SJSA1 (cell line): ENCODE measurements around the gene TAP1. TPM values are rescaled to one million over a fixed set of nuclear protein-coding genes. Genes with fewer than 3 reads are reported as not detected.
A peak's percentile ranks its signal among the peaks of the same experiment; 100 is the strongest.

Source experiments
- DNase-seq, 2 experiments: peaks; one replicate each; pipeline ENCODE4 v3.0.0-alpha.2; 2015 to 2020; ENCODE audit warnings: low spot score in 2 of 2, low read depth in 1 of 2
- H3K27ac ChIP-seq: fragments of 250-450 bp; sonication (Bioruptor Pico); 2 replicates; pipeline ENCODE4 v1.5.1; 2020; ENCODE audit warnings: mild to moderate bottlenecking, moderate library complexity
- H3K27me3 ChIP-seq: fragments of 250-450 bp; sonication (Bioruptor Pico); replicated peaks from 2 replicates; pipeline ENCODE4 v1.5.1; 2020; ENCODE audit warnings: mild to moderate bottlenecking, moderate library complexity
- H3K36me3 ChIP-seq: fragments of 250-450 bp; sonication (Bioruptor Pico); 2 replicates; pipeline ENCODE4 v1.5.1; 2020; ENCODE audit warnings: mild to moderate bottlenecking
- H3K4me1 ChIP-seq: fragments of 250-450 bp; sonication (Bioruptor Pico); replicated peaks from 2 replicates; pipeline ENCODE4 v1.6.1; 2021; ENCODE audit warnings: mild to moderate bottlenecking
- H3K4me3 ChIP-seq: fragments of 250-450 bp; sonication (Bioruptor Pico); 2 replicates; pipeline ENCODE4 v1.5.1; 2020; ENCODE audit warnings: mild to moderate bottlenecking
- H3K9me3 ChIP-seq: fragments of 250-450 bp; sonication (Bioruptor Pico); replicated peaks from 2 replicates; pipeline ENCODE4 v1.5.1; 2020; ENCODE audit warnings: mild to moderate bottlenecking
- total RNA-seq: library from RNA; depleted of rRNA; stranded (reverse); fragments of >200 nt; shearing (Covaris generic); gene quantifications from 2 replicates; pipeline ENCODE4 v1.2.3, GENCODE V29; 2014

The TAP1 gene
- total RNA-seq, 1 experiment from 2014 or later = 106 TPM

GRCh38 chr6:32842021-32842650 lies 11.4 kb downstream of the TAP1 start:
- Histone ChIP-seq H3K36me3 (peaks cover 67% of the 10 kb centered on the region), H3K9me3 (no peaks in the 10 kb centered on the region), H3K4me3 (no peak overlapping the region), H3K27me3 (no peaks in the 10 kb centered on the region), H3K4me1 (peaks cover 29% of the 10 kb centered on the region), H3K27ac (no peak overlapping the region)
- DNase-seq = no peak

- no peak overlapping the region for H3K4me3 ChIP-seq
- H3K9me3 ChIP-seq = no peaks in the 10 kb centered on the region
- no peak overlapping the region for H3K27ac ChIP-seq
- no peak for DNase-seq
- peaks cover 32% of the 10 kb centered on the region for H3K4me1 ChIP-seq
- H3K27me3 ChIP-seq = no peaks in the 10 kb centered on the region
- peaks cover 67% of the 10 kb centered on the region for H3K36me3 ChIP-seq
Measured at GRCh38 chr6:32840604-32841246, 12.8 kb downstream of the TAP1 start.

DNA sequence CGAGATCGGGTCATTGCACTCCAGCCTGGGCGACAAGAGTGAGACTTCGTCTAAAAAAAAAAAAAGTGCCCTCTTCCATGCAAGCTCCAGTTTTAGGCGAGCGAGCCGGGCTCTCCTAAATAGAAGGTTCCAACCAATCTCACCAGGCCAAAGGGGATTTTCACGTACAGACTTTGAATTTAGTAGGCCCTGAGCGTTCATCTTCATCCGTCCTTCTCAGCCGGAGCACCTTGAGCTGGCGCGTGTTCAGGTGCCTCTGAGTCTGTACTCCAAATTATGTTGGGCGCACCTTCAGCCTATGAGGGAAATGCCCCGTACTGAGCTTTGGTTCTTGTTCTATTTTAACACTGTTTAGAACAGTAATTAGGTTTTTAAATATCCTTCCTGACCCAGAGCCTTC lies 14.1 kb downstream of the TAP1 start:
- H3K36me3 ChIP-seq = peaks cover 69% of the 10 kb centered on the region
- H3K4me1 ChIP-seq = peaks cover 21% of the 10 kb centered on the region
- no peaks in the 10 kb centered on the region for H3K27me3 ChIP-seq
- H3K27ac ChIP-seq = no peak overlapping the region
- H3K4me3 ChIP-seq = no peak overlapping the region
- no peaks in the 10 kb centered on the region for H3K9me3 ChIP-seq
- no peak for DNase-seq

DNA sequence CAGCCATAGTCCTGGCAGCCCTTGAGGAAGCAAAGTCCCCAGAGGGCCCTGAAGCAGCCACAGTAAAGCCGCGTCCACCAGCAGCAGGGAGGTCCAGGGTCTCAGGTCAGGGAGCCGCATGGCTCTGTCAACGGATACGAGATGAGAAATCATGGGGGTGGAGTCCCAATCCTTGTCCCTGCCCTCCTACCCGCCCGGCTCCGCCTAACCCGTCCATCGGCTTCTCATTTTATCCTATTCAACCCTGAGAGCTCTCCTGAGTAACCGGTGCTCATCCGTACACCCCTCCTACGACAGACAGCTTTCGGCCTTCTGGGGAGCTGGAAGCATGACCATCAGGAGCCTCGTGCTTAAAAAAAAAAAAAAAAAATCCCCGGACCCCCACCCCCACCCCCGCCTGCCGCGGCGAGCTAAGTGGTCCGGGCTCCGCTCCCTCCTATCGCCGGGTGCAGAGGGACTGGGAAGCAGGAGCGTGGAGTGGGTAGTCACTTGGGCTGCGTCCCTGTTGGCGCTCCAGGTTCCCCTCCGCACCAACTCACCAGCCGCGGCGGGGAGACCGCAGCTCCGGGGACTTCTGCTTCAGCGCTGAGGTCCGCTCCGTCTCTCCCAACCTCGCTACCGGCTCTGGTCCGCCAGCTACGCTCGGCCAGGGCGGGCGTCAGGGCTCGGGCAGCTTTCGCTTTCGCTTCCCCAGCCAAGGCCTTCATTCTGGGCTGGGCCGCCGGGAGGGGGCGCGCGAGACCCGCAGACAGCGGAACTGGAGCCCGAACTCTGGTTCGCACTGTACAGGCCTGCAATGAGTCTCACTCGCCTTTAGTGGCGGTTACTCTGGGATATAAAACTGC lies 15.2 kb downstream of the TAP1 start, which contains the start of gene TAP2:
TAP2 (minus strand) TSS at position 626 of the 845 bp plus-strand sequence; CDS start at position 120, 506 bp downstream.
- peaks cover 72% of the 10 kb centered on the region for H3K36me3 ChIP-seq
- peak within 1 kb of the TSS; percentile 71 for H3K27ac ChIP-seq
- H3K9me3 ChIP-seq = no peaks in the 10 kb centered on the region
- peak within 1 kb of the TSS; percentile 68 for H3K4me3 ChIP-seq
- peaks cover 21% of the 10 kb centered on the region for H3K4me1 ChIP-seq
- DNase-seq = peak; percentile 95 to 97
- no peaks in the 10 kb centered on the region for H3K27me3 ChIP-seq

GRCh38 chr6:32837651-32838113 lies 15.8 kb downstream of the TAP1 start:
- H3K4me1 ChIP-seq = peaks cover 15% of the 10 kb centered on the region
- DNase-seq = no peak
- peaks cover 73% of the 10 kb centered on the region for H3K36me3 ChIP-seq
- peak overlapping the region; percentile 48 for H3K27ac ChIP-seq
- H3K27me3 ChIP-seq = no peaks in the 10 kb centered on the region
- peak overlapping the region; percentile 68 for H3K4me3 ChIP-seq
- H3K9me3 ChIP-seq = no peaks in the 10 kb centered on the region

DNA sequence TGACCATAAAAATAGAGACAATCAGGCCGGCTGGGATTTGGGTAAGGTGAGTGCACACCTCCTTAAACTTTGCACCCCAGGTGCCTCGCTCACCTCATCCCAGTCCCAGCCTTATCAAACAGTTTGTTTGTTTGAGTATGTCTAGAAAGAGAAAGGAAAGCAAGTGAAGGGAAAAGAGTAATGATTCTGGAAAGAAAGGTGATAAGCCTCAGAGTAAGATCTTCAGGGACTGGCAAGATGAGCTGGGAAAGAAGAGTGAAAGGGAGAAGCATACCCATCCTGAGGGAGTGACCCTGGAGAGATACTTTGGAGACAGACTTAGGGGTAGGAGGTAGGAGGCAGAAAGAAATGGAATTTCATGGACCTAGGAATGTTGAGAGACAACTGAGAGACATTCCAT lies 16.6 kb downstream of the TAP1 start:
- H3K9me3 ChIP-seq = no peaks in the 10 kb centered on the region
- H3K27me3 ChIP-seq = no peaks in the 10 kb centered on the region
- peaks cover 73% of the 10 kb centered on the region for H3K36me3 ChIP-seq
- no peak overlapping the region for H3K27ac ChIP-seq
- peaks cover 13% of the 10 kb centered on the region for H3K4me1 ChIP-seq
- DNase-seq = no peak
- H3K4me3 ChIP-seq = no peak overlapping the region

- Histone ChIP-seq H3K4me1 (peaks cover 13% of the 10 kb centered on the region), H3K27me3 (no peaks in the 10 kb centered on the region), H3K9me3 (no peaks in the 10 kb centered on the region), H3K4me3 (no peak overlapping the region), H3K36me3 (peaks cover 73% of the 10 kb centered on the region), H3K27ac (no peak overlapping the region)
- DNase-seq = no peak
Measured at GRCh38 chr6:32835167-32835893, 18.2 kb downstream of the TAP1 start.

- Histone ChIP-seq H3K36me3 (peaks cover 86% of the 10 kb centered on the region), H3K4me3 (no peak overlapping the region), H3K27ac (no peak overlapping the region), H3K27me3 (no peaks in the 10 kb centered on the region), H3K9me3 (no peaks in the 10 kb centered on the region), H3K4me1 (peaks cover 13% of the 10 kb centered on the region)
- DNase-seq = no peak
Measured at GRCh38 chr6:32833664-32834063, 19.8 kb downstream of the TAP1 start.

GRCh38 chr6:32832535-32832934 lies 21.0 kb downstream of the TAP1 start:
- Histone ChIP-seq H3K4me1 (peaks cover 8% of the 10 kb centered on the region), H3K4me3 (no peak overlapping the region), H3K9me3 (no peaks in the 10 kb centered on the region), H3K36me3 (peaks cover 89% of the 10 kb centered on the region), H3K27me3 (no peaks in the 10 kb centered on the region), H3K27ac (no peak overlapping the region)
- no peak for DNase-seq

GRCh38 chr6:32830936-32831335 lies 22.6 kb downstream of the TAP1 start:
- Histone ChIP-seq H3K36me3 (peaks cover 75% of the 10 kb centered on the region), H3K27me3 (no peaks in the 10 kb centered on the region), H3K27ac (no peak overlapping the region), H3K4me1 (no peaks in the 10 kb centered on the region), H3K9me3 (no peaks in the 10 kb centered on the region), H3K4me3 (no peak overlapping the region)
- DNase-seq = no peak

DNA sequence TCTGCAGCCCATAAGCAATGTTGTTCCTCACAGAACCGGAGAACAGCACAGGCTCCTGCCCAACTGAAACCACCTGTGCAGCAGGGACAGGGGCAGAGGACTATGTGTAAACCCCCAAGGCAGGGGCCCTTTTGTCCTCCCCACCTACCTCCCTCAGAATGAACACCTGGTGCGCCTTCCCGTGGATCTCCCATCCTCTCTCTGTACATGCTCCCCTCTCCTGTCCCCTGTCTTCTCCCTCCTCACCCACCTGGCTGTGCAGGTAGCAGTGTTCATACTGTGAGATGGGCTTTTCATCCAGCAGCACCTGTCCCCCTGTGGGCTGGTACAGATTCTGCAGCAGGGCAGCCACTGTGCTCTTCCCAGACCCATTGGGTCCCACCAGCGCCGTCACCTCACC lies 23.5 kb downstream of the TAP1 start:
- no peak for DNase-seq
- H3K4me1 ChIP-seq = no peaks in the 10 kb centered on the region
- peaks cover 67% of the 10 kb centered on the region for H3K36me3 ChIP-seq
- H3K4me3 ChIP-seq = no peak overlapping the region
- no peaks in the 10 kb centered on the region for H3K9me3 ChIP-seq
- H3K27me3 ChIP-seq = no peaks in the 10 kb centered on the region
- no peak overlapping the region for H3K27ac ChIP-seq

DNA sequence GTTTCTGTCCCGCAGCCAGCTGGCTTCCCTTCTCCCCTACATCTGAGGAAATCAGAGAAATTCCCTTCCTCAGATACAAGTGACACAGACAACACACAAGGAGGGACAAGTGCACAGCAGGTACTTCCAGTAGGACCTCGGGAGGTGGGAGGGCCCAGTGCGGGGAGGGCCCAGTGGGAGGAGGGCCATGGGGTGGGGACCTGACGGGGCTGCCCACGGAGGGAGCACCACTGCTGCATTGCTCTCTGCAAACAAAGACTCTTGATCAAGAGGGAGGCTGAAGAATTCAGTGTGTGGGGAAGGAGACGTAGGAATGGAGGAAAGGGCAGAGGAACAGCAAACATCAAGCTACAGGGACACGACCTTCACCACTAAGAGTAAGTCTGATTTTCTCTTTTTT lies 24.0 kb downstream of the TAP1 start:
- Histone ChIP-seq H3K27me3 (no peaks in the 10 kb centered on the region), H3K4me3 (no peak overlapping the region), H3K36me3 (peaks cover 62% of the 10 kb centered on the region), H3K4me1 (no peaks in the 10 kb centered on the region), H3K9me3 (no peaks in the 10 kb centered on the region), H3K27ac (no peak overlapping the region)
- no peak for DNase-seq

DNA sequence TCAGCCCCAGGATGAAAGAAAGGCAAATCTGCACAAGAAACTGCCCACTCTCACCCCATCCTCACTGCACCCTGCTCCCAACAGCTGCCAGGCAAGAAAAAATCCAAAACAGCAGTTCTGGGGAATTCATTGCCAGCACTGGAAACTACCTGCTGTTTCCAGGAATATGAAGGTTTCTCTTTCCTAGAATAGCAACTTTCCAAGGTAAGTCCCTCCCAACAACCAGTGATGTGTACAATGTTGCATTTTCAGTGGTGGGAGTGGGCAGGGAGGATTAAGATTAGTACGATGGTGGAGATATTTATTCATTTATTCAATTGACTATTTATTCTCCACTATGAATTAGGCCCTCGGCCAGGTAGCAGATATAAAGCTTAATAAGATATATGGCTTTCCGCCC lies 26.5 kb downstream of the TAP1 start:
- Histone ChIP-seq H3K9me3 (no peaks in the 10 kb centered on the region), H3K27ac (no peak overlapping the region), H3K4me3 (no peak overlapping the region), H3K36me3 (peaks cover 41% of the 10 kb centered on the region), H3K4me1 (no peaks in the 10 kb centered on the region), H3K27me3 (no peaks in the 10 kb centered on the region)
- no peak for DNase-seq
